DMS 273 (cell line): ENCODE data around the gene IL12RB1.
"Not testable (repeated sequence)": the region's sequence is repeated elsewhere in the genome, so short reads cannot be mapped to it uniquely, and the experiment has no call there.

Source experiments
- DNase-seq: peaks from one replicate; lab custom pipeline; 2025; ENCODE audit not compliant: unreplicated experiment; lab: John Stamatoyannopoulos, UW

Gene IL12RB1

GRCh38 chr19:18112989-18113478 is 26.3 kb upstream of the IL12RB1 start:
- DNase-seq: peak; percentile 94

GRCh38 chr19:18110609-18111232 is 24.0 kb upstream of the IL12RB1 start:
- no peak for DNase-seq

DNA sequence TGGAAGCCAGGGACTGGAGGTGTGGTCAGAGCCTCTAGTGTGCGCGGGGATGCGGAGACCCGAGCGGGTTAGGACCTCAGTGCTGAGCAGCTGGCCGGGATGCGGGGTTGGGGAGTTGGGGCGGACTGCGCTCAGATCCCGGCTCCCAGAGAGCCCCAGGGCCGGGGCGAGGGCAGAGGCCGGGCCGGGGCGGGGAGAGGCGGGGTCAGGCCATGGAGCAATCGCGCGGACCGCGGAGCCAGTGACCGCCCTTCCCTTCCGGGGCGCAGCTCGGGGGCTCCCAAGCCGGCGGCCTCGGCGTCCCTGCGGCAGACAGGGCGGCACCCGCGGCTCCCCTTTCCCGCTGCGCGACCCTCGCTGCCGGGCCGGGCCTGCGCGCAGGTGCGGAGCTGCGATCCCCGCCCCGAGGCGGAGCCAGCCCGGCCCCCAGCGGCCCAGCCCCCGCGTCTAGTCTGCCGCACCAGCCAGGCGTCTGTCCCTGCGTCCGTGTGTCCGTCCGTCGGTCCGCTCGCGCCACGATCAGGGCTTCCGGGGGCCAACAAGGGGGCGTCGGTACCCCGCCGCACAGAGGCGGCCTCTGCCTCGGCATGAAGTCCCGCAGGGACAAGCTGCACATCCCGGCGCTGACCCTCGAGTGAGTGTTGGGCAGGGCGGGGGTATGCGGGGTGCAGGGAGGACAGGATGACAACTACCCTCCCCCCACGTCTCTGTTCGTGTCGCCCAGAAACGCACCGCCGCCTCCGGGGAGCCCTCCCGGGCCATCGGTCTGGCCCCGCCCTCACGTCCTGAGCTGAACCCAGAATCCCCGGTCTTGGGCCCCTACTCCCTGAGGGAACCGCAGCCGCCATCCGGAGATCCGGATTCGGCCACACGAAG is 23.2 kb upstream of the IL12RB1 start:
- DNase-seq: peak; percentile 60

DNA sequence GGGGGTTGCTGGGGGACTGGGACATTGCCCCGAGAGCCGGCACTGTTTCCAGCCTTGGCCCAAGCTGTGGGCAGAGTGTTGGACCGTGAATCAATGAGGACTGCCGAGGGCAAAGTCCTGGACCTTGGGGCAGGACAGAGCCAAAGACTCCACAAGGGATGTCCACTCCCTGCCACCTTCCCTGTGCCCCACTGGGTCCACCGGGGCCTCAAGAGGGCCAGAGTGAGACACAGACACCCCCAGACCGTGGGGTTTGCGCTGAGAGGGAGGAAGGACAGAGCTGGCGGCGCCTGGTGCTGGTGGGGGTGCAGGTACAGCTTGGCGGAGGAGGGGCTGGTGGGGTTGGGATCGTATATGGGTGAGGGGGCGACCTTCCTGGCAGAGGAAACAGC is 22.6 kb upstream of the IL12RB1 start:
- no peak for DNase-seq

DNA sequence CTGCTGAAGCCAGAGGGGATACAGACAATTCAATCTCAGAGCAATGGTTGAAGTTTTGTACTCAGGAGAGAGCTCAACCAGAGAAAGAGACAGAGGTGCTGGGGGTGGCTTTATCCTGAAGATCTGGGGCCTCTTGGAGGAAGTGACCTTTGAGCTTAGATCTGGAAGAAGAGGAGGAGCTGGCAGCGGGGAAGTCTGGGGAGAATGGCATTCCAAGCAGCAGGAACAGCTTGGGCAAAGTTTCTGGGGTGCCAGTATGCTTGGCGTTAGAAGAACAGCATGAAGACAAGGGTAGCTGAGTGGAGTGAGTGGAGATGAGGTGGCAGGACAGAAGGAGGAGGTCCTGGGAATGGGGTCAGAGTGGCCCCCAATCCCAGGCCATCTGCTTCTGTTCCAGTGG is 22.2 kb upstream of the IL12RB1 start:
- no peak for DNase-seq

DNA sequence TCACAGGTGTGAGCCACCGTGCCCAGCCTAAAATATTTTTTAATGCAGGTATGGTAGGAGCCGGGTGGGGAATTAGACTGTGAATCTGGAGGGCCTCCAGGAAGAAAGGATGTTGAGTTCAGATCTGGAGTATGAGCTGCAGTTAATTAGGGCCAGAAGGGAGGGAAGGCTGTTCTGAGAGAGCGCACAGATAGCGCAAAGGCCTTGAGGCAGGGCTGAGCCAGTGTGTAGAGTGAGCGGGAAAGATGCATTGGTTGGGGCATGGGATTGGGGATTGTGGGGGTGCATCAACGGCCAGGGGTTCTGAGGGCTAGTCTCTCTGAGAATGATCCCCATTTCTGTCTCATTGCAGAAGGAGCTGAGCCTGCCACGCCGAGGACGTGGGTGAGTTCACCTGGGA is 20.5 kb upstream of the IL12RB1 start:
- DNase-seq: peak; percentile 35

GRCh38 chr19:18105259-18105658 is 18.5 kb upstream of the IL12RB1 start:
- DNase-seq: not testable (repeated sequence)

GRCh38 chr19:18104793-18105131 is 18.0 kb upstream of the IL12RB1 start:
- no peak for DNase-seq

- peak; percentile 92 for DNase-seq
These were observed 16.3 kb upstream of the IL12RB1 start for GRCh38 chr19:18102916-18103542.

- peak; percentile 48 for DNase-seq
These were observed 14.5 kb upstream of the IL12RB1 start for GRCh38 chr19:18101268-18101667.

- DNase-seq: no peak
These were observed 14.0 kb upstream of the IL12RB1 start for GRCh38 chr19:18100710-18101109.

DNA sequence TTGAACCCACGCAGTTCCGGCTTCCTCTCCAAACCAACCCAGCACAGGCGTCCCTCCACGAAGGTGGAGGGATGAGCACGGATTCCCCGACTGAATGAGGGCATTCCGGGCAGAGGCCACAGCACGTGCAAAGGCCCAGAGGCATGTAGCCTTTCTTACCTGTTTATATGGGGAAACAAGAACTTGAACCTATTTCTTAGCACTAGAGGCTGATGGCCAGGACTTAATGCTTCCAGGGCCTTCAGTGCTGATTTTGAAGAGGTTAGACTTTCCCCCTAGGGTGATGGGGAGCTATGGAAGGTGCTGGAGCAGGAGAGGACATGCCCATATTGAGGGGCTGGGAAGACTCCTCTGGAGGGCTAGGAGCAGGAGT is 12.9 kb upstream of the IL12RB1 start:
- DNase-seq: no peak

GRCh38 chr19:18098891-18099622 is 12.3 kb upstream of the IL12RB1 start:
- DNase-seq: peak; percentile 54

DNA sequence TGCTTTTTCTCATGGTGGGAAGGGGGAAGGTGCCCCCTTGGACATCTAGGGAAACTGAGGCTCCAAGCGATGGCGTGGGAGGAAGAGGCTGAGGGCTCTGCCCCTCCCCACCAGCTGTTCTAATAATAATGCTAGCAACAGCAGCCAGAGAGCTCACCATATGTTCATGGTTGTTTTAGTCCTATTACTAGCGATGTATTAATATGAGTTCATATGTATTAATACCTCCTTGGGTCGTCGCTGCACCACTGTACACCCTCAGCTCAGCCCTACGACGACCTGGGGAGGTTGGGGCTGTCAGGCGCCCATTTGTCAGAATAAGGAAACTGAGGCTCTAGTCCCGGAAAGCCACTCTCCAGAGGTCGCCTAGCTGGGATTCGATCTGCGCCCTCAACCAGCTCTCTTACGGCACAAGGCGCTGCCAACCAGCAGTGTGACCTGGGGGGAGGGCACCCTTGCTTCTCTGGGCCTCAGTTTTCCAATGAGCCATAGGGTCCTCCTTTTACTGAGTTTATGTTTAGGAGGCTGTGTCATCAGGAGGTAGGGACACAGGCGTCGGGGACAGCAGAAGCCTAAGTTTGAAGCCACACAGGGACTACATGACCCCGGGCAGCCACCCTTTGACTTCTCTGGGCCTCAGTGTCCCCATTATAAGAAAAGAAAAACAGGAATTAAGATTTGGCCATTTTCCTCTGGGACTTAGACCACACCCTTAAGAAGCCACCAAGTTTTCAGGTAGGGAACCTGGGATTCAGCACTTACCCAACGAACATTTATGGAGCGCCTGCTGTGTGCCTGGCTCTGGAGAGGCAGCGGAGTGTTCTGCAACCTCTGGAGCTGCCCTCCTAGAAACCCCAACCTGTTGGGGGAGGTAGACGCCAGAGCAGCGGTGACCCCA is 11.5 kb upstream of the IL12RB1 start:
- DNase-seq: peak; percentile 83

- peak; percentile 95 for DNase-seq
These were observed 10.7 kb upstream of the IL12RB1 start, which contains the start of gene MAST3 for GRCh38 chr19:18097217-18097992. TSS of gene MAST3 (plus strand) at chr19:18097778. CDS start at chr19:18097793, 15 bp downstream.

GRCh38 chr19:18096258-18096657 is 9.5 kb upstream of the IL12RB1 start:
- DNase-seq: no peak

DNA sequence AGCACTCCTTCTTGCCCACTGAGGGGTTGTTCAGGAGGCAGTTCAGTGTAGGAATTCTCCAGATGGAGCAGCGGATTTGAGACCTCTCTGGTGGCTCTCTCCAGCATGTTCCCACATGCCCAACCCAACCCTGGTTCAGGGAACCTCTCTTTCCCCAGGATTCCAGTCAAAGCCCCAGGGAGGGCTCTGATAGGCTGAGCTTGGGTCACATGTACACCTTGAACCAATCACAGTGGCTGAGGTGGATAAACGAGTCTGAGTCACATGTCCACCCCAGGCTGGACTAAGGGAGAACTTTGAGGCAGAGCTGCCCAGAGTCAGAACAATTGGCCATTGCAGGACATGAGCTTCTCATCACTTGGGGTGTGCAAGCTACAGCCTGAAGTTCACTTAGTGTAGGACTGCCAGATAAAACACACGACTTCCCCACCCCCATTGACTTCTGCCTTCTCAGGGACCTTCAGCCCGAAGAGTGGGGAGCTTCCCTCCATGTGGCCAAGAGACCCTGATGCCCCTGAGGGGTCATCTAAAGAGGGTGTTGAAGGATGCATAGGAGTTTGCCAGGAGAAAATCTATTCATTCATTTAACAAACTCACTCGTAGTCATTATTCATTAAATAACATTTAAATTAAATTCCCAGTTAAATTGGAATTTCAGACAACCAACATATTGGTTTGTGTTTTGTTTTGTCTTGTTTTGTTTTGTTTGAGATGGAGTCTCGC is 6.9 kb upstream of the IL12RB1 start:
- peak; percentile 83 for DNase-seq

DNA sequence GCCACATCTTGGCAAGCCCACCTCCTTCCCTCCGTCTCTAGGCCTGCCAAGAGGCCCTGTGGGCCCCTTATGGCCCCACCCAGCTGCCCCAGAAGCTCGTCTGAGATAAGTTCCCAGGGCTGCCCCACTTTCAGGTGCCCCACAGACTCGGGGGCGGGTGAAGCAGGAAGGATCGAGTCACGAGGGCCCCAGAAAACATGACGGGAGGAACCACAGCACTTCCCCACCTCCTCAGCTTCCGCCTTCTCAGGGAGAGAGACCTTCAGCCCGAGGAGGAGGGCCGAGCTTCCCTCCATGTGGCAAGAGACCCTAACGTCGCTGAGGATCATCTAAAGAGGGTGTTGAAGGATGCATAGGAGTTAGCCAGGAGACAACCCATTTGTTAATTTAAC is 4.5 kb upstream of the IL12RB1 start:
- no peak for DNase-seq
